GM12878 (cell line): ENCODE measurements around the gene DPPA5. TPM values are rescaled to one million over a fixed set of nuclear protein-coding genes. Genes with fewer than 3 reads are reported as not detected.

Experiments
- ATAC-seq: fragments of 200-7000 bp; cut with Tn5 transposase; 3 replicates; pipeline ENCODE4 v1.9.1; 2020; ENCODE audit warnings: mild to moderate bottlenecking, moderate library complexity
- BruUV-seq: library from RNA; stranded (reverse); fragments of 400-500 nt; replicated peaks from 2 replicates; lab custom pipeline; 2021; lab: Mats Ljungman, UMichigan
- CTCF ChIA-PET: fragments of 300-600 bp; sonication (Branson Sonifier 250); formaldehyde crosslinking; extraction: SDS; loops from one replicate; lab custom pipeline; 2021; ENCODE audit warnings: inconsistent platforms; lab: Yijun Ruan, JAX
- POLR2A ChIA-PET: fragments of 350-600 bp; formaldehyde crosslinking; extraction: SDS; loops from one replicate; lab custom pipeline; 2021; ENCODE audit warnings: inconsistent platforms; lab: Charles Lee
- RAD21 ChIA-PET: fragments of 300-600 bp; sonication (Branson Sonifier 250); formaldehyde crosslinking; loops from one replicate; lab custom pipeline; 2023; ENCODE audit warnings: antibody characterized with exemption; ENCODE audit not compliant: unreplicated experiment; lab: Charles Lee
- SMC1A ChIA-PET: fragments of 300-600 bp; sonication (Branson Sonifier 250); formaldehyde crosslinking; loops from one replicate; lab custom pipeline; 2023; ENCODE audit not compliant: unreplicated experiment, uncharacterized antibody; lab: Charles Lee
- DNase-seq: peaks from one replicate; pipeline ENCODE4 v3.0.0-alpha.2; 2011; ENCODE audit warnings: low read depth, low spot score
- FAIRE-seq: peaks from 3 replicates; lab custom pipeline; 2011; peaks lifted over from hg19 to GRCh38; lab: Jason Lieb, UNC
- H2AFZ ChIP-seq: 2 replicates; pipeline ENCODE4 v1.6.0; 2011; ENCODE audit warnings: low read depth, low read length, control low read depth; ENCODE audit not compliant: control insufficient read depth
- H3K27ac ChIP-seq: 2 replicates; pipeline ENCODE4 v1.5.1; 2011; ENCODE audit warnings: control low read depth; ENCODE audit not compliant: control insufficient read depth, insufficient read depth
- H3K27me3 ChIP-seq, 2 experiments: replicated peaks in 1 of 2; 2 replicates each; pipeline versions ENCODE4 v1.6.0 to v1.6.1; 2011; ENCODE audit warnings: low read length in 1 of 2; ENCODE audit not compliant: control insufficient read depth in 2 of 2, insufficient read depth in 2 of 2
- H3K36me3 ChIP-seq, 2 experiments: 2 replicates each; pipeline ENCODE4 v1.5.1; 2011; ENCODE audit warnings: low read length in 1 of 2; ENCODE audit not compliant: control insufficient read depth in 2 of 2, insufficient read depth in 2 of 2
- H3K4me1 ChIP-seq: 2 replicates; pipeline ENCODE4 v1.6.1; 2011; ENCODE audit warnings: mild to moderate bottlenecking, low read length, moderate library complexity, mixed read lengths; ENCODE audit not compliant: control insufficient read depth, insufficient read depth
- H3K4me2 ChIP-seq: 2 replicates; pipeline ENCODE4 v1.6.0; 2011; ENCODE audit warnings: control low read depth; ENCODE audit not compliant: control insufficient read depth, insufficient read depth
- H3K4me3 ChIP-seq: fragments of 200-600 bp; sonication (generic); 2 replicates; pipeline ENCODE4 v1.5.1; 2016
- H3K79me2 ChIP-seq: 2 replicates; pipeline ENCODE4 v1.6.0; 2011; ENCODE audit warnings: low read length; ENCODE audit not compliant: control insufficient read depth, insufficient read depth
- H3K9ac ChIP-seq: 2 replicates; pipeline ENCODE4 v1.8.0; 2011; ENCODE audit warnings: low read length, control low read depth, mixed read lengths; ENCODE audit not compliant: control insufficient read depth, insufficient read depth
- H3K9me3 ChIP-seq: replicated peaks from 3 replicates; pipeline ENCODE4 v1.5.1; 2011; ENCODE audit warnings: mild to moderate bottlenecking, low read length; ENCODE audit not compliant: control insufficient read depth, insufficient read depth
- H4K20me1 ChIP-seq: 2 replicates; pipeline ENCODE4 v1.6.0; 2011; ENCODE audit not compliant: control insufficient read depth, insufficient read depth
- ATF7 ChIP-seq: fragments of 450-650 bp; IDR thresholded peaks from 2 replicates; pipeline ENCODE4 v1.6.1; 2016; ENCODE audit warnings: low read depth, mild to moderate bottlenecking
- CBX3 ChIP-seq: fragments of 200-600 bp; sonication (generic); IDR thresholded peaks from 2 replicates; pipeline ENCODE4 v1.6.1; 2016; ENCODE audit warnings: low read depth, borderline replicate concordance
- CEBPZ ChIP-seq: fragments of 150-350 bp; IDR thresholded peaks from 2 replicates; pipeline ENCODE4 v1.6.1; 2016; ENCODE audit warnings: low read depth, low read length
- EP300 ChIP-seq, 2 experiments: fragments of 150-350 bp in 1 of 2; IDR thresholded peaks; 2 replicates each; pipeline ENCODE4 v1.6.1; 2011 to 2012; ENCODE audit warnings: low read depth in 2 of 2, low read length in 2 of 2, borderline replicate concordance in 1 of 2, improper control_type of control experiment in 1 of 2, inconsistent platforms in 1 of 2; ENCODE audit not compliant: control insufficient read depth in 1 of 2
- HDGF ChIP-seq: fragments of 450-650 bp; IDR thresholded peaks from 2 replicates; pipeline ENCODE4 v1.6.1; 2016; ENCODE audit warnings: antibody characterized with exemption
- NKRF ChIP-seq: fragments of 450-650 bp; conservative IDR thresholded peaks from 2 replicates; pipeline ENCODE4 v1.6.1; 2017; ENCODE audit warnings: mild to moderate bottlenecking, moderate library complexity
- POU2F2 ChIP-seq: IDR thresholded peaks from 3 replicates; pipeline ENCODE4 v1.6.1; 2011; ENCODE audit warnings: low read depth, mild to moderate bottlenecking, low read length, borderline replicate concordance
- RUNX3 ChIP-seq: IDR thresholded peaks from 2 replicates; pipeline ENCODE4 v1.6.1; 2012; ENCODE audit warnings: low read length, inconsistent platforms
- TCF12 ChIP-seq: IDR thresholded peaks from 2 replicates; pipeline ENCODE4 v1.6.1; 2011; ENCODE audit warnings: low read depth, mild to moderate bottlenecking, low read length
- WGBS: methylation state at CpG from one replicate; pipeline ENCODE4 v1.1.6; 2016; ENCODE audit warnings: low lambda C conversion rate; ENCODE audit not compliant: insufficient replicate concordance, insufficient coverage; ENCODE audit errors: missing lambda C conversion rate; 5-methylcytosine and 5-hydroxymethylcytosine counted together
- in situ Hi-C: fragments of 300-500 bp; cut with MboI; formaldehyde crosslinking; loops from 9 replicates; pipeline ENCODE4 v1.14.3; 2018; ENCODE audit warnings: mixed read lengths
- intact Hi-C: fragments of 100-400 bp; cut with micrococcal nuclease; formaldehyde crosslinking; loops from one replicate; pipeline ENCODE4 v1.14.2; 2022; ENCODE audit not compliant: unreplicated experiment
- polyA plus RNA-seq, 11 experiments: library from polyadenylated mRNA; depleted of rRNA in 4 of 11; unstranded in 6 of 11; stranded (reverse) in 5 of 11; fragments of >200 nt; fragmentation: Nextera tagmentation in 4 of 11; fragmentation: Illumina TruSeq in 1 of 11; extraction: Ambion mirVana in 4 of 11; extraction: Trizol in 1 of 11; gene quantifications; 1 replicate in 1 of 11; 2 replicates in 10 of 11; pipeline versions ENCODE4 v1.2.1 to v1.2.3, GENCODE V29; 2011 to 2016; ENCODE audit warnings: inconsistent platforms in 2 of 11, missing spikeins in 2 of 11, low read depth in 1 of 11
- total RNA-seq, 4 experiments: library from RNA; depleted of rRNA in 3 of 4; stranded (reverse); fragments of >200 nt in 3 of 4; fragmentation: Illumina TruSeq in 1 of 4; extraction: Trizol in 1 of 4; gene quantifications; 2 replicates each; pipeline versions ENCODE4 v1.2.1 to v1.2.3, GENCODE V29; 2013 to 2021
- TF ChIP-seq, protein P1 (sequence below): IDR thresholded peaks from 2 replicates; pipeline ENCODE4 v1.6.1; 2012; ENCODE audit warnings: low read depth, low read length, improper control_type of control experiment
- TF ChIP-seq, protein P2 (sequence below): fragments of 450-650 bp; IDR thresholded peaks from 2 replicates; pipeline ENCODE4 v1.6.1; 2016; ENCODE audit warnings: mild to moderate bottlenecking, moderate library complexity, borderline replicate concordance
- TF ChIP-seq, protein P3 (sequence below): IDR thresholded peaks from 2 replicates; pipeline ENCODE4 v1.6.1; 2012; ENCODE audit warnings: low read depth, low read length, improper control_type of control experiment

DPPA5 gene
- total and polyA plus RNA-seq, 10 of the 15 experiments (the other 5 are each of a cell fraction or from before 2014, with no cell fraction given), result not detected

GRCh38 chr6:73377225-73377624 lies 23.1 kb upstream of the DPPA5 start:
- 11% methylated on average over 3 of the region's 3 CpGs for WGBS
- H3K9ac ChIP-seq, result no peak overlapping the region
- no peaks in the 10 kb centered on the region for H3K27me3 ChIP-seq
- no peak overlapping the region for H3K4me3 ChIP-seq
- no peak overlapping the region for H2AFZ ChIP-seq
- in situ Hi-C loops (no loop called here), intact Hi-C loops (no loop called here)
- H4K20me1 ChIP-seq, result no peaks in the 10 kb centered on the region
- ATAC-seq, result no peak
- no peak overlapping the region for H3K4me2 ChIP-seq
- H3K36me3 ChIP-seq, result no peaks in the 10 kb centered on the region
- no peak for FAIRE-seq
- no peak overlapping the region for H3K27ac ChIP-seq
- no peak for DNase-seq
- no peaks in the 10 kb centered on the region for H3K4me1 ChIP-seq
- RAD21 ChIA-PET, result no interaction called here
- no peaks in the 10 kb centered on the region; the same call in 2 of the 3 replicates for H3K9me3 ChIP-seq
- BruUV-seq, result no TSS peak
- SMC1A ChIA-PET, result interaction anchor here (0.7 to 1.7 kb wide), 3 partner anchors 11 to 236 kb away, joined by 3 to 4 read pairs (median 3); no protein-coding TSS in a partner anchor
- CTCF ChIA-PET, result no interaction called here
- POLR2A ChIA-PET, result no interaction called here
- H3K79me2 ChIP-seq, result no peaks in the 10 kb centered on the region
- TF ChIP-seq, protein P1, sequence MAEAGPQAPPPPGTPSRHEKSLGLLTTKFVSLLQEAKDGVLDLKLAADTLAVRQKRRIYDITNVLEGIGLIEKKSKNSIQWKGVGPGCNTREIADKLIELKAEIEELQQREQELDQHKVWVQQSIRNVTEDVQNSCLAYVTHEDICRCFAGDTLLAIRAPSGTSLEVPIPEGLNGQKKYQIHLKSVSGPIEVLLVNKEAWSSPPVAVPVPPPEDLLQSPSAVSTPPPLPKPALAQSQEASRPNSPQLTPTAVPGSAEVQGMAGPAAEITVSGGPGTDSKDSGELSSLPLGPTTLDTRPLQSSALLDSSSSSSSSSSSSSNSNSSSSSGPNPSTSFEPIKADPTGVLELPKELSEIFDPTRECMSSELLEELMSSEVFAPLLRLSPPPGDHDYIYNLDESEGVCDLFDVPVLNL, result no peak
- TF ChIP-seq, protein P2, sequence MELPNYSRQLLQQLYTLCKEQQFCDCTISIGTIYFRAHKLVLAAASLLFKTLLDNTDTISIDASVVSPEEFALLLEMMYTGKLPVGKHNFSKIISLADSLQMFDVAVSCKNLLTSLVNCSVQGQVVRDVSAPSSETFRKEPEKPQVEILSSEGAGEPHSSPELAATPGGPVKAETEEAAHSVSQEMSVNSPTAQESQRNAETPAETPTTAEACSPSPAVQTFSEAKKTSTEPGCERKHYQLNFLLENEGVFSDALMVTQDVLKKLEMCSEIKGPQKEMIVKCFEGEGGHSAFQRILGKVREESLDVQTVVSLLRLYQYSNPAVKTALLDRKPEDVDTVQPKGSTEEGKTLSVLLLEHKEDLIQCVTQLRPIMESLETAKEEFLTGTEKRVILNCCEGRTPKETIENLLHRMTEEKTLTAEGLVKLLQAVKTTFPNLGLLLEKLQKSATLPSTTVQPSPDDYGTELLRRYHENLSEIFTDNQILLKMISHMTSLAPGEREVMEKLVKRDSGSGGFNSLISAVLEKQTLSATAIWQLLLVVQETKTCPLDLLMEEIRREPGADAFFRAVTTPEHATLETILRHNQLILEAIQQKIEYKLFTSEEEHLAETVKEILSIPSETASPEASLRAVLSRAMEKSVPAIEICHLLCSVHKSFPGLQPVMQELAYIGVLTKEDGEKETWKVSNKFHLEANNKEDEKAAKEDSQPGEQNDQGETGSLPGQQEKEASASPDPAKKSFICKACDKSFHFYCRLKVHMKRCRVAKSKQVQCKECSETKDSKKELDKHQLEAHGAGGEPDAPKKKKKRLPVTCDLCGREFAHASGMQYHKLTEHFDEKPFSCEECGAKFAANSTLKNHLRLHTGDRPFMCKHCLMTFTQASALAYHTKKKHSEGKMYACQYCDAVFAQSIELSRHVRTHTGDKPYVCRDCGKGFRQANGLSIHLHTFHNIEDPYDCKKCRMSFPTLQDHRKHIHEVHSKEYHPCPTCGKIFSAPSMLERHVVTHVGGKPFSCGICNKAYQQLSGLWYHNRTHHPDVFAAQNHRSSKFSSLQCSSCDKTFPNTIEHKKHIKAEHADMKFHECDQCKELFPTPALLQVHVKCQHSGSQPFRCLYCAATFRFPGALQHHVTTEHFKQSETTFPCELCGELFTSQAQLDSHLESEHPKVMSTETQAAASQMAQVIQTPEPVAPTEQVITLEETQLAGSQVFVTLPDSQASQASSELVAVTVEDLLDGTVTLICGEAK, result no peak
- TF ChIP-seq EP300 (IDR thresholded peaks at IDR 0.05; ENCODE audit: borderline replicate concordance in 1 of 2, control insufficient read depth in 1 of 2, low read depth in 2 of 2, low read length in 2 of 2), result no peak
- no peak for TF ChIP-seq CEBPZ
- TF ChIP-seq RUNX3, result no peak
- TF ChIP-seq NKRF, result no peak
- TF ChIP-seq POU2F2, result no peak
- TF ChIP-seq ATF7, result no peak
- no peak for TF ChIP-seq HDGF
- TF ChIP-seq CBX3, result no peak
- TF ChIP-seq, protein P3, sequence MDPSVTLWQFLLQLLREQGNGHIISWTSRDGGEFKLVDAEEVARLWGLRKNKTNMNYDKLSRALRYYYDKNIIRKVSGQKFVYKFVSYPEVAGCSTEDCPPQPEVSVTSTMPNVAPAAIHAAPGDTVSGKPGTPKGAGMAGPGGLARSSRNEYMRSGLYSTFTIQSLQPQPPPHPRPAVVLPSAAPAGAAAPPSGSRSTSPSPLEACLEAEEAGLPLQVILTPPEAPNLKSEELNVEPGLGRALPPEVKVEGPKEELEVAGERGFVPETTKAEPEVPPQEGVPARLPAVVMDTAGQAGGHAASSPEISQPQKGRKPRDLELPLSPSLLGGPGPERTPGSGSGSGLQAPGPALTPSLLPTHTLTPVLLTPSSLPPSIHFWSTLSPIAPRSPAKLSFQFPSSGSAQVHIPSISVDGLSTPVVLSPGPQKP, result no peak
- TF ChIP-seq TCF12, result no peak
